Ramos (cell line): ENCODE results near the gene NFAT5.

Source experiments
- in situ Hi-C: fragments of 300-500 bp; cut with MboI; formaldehyde crosslinking; loops from one replicate; pipeline ENCODE4 v1.14.3; 2022; ENCODE audit warnings: low sequenced_read_pairs; ENCODE audit not compliant: unreplicated experiment

Gene NFAT5

DNA sequence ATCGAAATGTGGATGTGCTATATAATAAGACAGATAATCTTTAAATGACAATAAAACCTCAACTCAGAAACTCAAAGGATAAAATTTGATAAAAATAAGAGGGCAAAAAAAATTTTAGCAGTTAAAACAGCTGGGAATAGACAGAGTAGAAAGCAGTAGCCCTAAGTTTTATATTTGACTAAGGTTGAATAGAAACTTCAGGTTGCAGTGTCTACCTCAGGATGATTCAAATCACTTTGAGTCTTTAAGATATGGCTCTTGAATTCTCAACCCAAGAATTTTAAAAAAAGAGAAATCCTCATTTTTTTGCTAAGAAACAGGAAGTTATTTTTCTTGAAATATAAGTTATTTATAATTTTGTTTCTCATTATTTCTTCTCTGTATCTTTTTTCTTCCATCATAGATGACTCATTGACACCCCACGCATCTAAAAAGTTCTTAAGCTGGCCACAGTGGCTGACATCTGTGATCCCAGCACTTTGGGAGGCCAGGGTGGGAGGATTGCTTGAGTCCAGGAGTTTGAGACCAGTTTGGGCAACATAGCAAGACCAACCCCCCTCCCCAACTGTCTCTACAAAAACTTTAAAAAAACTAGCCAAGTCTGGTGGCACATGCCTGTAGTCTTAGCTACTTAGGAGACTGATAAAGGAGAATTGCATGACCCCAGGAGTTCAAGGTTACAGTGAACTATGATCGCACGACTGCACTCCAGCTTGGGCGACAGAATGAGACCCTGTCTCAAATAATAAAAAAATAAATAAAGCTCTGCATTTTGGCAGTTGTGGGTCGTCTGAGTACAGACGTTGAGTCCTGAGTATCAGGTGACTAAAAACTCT is 23.9 kb downstream of the NFAT5 start:
- in situ Hi-C loops: no loop called here

DNA sequence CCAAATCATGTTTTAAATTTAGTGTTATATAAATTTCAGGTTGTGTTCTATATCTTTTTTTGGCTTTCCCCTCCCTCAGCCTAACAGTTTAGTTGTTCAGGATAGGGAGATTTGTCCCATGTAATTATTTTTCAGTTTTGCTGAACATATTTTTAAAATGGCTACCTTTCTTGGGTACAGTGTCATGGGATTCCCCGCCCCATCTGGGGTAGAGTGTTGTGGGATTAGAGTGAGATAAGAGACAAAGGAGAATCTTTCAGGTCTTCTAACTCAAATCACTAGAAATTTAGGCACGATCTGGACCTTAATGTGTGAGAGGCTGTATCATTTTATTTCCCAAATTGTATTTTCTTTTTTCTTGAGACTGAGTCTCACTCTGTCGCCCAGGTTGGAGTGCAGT is 24.8 kb downstream of the NFAT5 start:
- in situ Hi-C loops: no loop called here

DNA sequence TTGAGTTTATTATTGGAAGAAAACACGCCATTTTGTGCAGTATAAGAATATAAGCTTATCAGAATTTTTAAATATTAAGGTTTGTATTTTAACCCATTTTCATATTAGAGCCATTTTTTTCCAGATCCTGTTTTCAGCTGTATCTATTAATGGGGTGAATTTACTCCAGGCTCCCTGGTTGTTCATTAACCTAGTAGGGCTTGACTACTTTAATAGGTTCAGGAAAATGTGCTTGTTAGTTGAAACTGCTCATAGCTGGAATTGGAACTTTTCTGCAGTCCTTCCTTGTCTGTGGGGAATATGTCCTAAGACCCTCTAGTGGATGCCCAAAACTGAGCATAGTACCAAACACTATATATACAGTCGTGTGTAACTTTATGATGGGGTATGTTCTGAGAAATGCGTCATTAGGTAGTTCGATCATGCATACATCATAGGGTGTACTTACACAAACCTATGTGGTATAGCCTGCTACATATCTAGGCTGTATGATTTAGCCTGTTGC is 28.0 kb downstream of the NFAT5 start:
- in situ Hi-C loops: no loop called here

DNA sequence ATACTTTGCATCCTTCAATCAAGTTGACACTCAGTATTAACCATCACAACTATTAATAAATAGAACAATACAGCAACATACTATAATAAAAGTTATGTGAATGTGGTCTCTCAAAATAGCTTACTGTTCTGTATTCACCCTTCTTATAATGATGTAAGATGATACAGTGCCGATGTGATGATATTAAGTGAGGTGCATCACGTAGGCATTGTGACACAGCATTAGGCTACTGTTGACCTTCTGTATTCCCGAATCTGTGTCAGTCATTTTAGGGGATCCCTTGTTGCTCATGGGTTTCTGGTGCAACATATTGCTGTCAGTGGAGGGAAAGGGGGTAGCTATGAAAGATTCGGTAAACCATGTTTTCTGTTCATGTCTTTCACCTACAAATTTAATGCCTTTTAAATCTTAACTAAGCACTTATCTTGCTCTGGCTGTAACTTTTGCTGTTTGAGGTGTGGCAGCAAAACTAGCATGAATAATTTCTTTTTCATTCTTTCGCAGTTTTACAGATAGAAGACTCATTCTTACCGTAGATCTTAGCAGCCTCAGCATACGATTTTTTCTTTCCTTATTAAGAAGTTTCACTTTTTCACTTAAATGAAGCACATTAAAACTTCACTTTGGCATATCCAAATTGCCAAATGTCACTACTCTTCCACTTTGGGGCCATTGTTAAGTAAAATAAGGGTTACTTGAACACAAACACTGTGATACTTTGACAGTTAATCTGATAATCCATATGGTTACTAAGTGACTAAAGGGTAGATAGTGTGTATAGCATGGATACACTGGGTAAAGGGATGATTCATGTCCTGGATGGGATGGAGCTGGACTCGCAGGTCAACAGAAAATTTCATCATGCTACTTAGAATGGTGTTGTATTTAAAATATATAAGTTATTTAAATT is 29.6 kb downstream of the NFAT5 start:
- in situ Hi-C loops: no loop called here

DNA sequence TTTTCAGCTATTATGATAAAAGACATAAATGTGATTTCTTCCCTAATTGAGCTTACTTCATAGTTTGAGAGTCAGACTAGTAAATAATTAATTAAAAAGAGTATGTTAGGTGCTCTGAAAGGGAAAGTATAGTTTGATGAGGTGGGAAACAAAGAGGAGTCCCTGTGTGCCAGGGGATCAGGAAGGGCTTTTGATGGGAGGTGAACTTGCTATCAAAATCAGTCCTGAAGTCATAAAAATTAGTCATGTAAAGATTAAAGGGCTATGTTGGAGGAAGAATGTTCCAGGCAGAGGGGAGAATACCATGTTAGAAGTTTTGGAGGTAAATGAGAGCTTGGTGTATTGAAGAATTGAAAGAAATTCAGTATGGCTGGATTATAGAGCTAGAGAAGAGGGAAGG is 31.0 kb downstream of the NFAT5 start:
- in situ Hi-C loops: no loop called here

DNA sequence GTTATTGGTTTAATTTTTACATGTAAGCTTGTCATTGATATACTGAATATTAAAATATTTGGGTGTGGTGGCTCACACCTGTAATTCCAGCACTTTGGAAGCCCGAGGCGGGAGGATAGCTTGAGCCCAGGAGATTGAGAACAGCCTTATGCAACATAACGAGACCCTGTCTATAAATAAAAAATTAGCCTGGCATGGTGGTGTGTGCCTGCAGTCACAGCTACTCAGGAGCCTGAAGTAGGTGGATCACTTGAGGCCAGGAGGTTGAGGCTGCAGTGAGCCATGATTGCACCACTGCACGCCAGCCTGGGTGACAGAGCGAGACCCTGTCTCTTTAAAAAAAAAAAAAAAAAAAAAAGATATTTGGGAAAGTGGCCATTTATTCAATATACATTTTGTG is 32.3 kb downstream of the NFAT5 start:
- in situ Hi-C loops: no loop called here

DNA sequence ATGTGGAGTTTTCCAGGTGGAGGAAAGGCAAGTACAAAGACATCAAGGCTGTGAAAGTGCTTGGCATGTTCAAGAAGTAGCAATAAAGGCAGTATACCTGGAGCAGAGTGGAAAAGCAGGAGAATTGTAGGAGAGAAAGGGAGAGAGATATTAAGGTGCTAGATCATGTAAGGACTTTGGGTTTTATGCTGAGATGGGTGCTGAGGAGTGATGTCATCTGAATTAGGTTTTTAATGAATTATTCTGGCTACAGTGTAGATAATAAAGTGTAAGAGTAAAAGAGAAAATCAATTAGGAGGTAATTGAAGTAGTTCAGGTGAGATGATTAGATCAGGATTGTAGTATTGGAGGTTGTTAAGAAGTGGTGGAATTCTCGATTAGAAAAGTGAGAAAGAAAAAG is 34.0 kb downstream of the NFAT5 start:
- in situ Hi-C loops: no loop called here

DNA sequence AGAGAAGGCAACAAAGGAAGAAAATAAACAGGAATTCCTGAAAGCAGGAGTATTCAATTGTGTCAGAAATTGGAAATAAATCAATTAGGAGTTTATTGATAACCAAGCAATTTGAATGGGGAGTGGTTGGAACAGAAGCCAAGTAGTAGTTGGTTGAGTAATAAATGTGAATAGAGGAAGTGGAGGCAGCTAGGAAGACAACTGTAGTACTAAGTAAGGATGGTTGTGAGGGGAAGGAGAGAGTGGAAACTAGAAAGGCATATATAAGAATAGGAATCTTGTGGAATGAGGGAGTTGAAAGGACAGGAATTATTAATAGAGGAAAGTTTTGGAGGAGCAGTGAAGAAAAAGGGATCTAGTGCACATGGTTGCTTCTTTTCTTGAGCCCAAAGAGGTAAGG is 34.4 kb downstream of the NFAT5 start:
- in situ Hi-C loops: no loop called here

DNA sequence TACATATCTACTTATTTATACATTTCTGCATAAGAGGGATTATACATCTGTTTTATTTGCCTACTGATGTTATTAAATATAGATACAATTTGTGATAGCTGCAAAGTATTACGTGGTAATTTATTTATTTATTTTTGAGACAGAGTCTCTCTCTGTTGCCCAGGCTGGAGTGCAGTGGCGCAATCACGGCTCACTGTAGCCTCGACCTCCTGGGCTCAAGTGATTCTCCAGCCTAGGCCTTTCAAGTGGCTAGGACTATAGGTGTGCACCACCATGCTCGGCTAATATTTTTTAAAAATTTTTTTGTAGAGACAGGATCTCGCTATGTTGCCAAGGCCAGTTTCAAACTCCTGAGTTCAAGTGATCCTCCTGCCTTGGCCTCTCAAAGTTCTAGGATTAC is 35.5 kb downstream of the NFAT5 start:
- in situ Hi-C loops: no loop called here

DNA sequence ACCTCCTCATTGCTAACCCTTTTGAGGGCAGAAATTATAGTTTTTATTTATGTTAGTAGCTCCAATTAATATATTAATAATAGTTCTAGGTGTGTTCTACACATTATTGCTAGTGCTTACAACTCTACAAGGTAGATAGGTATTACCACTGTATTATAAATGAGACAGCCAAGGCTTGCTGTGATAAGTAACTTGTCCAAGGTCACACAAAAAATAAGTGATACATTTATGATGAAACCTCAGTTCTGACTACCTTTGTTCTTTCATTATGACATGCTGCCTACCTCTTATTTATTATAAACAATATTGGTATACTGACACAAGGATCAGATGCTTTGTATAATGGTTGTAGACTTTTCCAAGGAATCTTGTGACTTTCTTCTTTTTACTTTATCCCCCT is 41.2 kb downstream of the NFAT5 start:
- in situ Hi-C loops: no loop called here

DNA sequence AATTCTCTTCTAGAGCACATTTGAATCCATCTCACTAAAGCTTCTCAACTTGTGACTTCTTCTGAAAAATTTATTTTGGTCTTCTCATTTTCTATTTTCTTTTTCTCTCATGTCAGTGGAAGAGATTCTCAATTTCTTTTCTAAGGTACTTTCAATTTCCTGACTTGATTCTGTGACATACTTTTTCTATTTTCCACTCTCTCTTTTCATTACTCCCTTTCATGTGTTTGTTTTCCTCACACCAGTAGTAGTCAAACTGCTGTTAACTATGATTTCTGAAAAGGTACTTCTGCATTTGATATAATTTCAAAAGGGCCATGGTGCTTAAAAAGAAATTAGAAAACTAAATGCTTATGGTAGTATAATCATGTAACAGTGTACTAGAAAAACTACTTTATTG is 41.9 kb downstream of the NFAT5 start:
- in situ Hi-C loops: no loop called here

DNA sequence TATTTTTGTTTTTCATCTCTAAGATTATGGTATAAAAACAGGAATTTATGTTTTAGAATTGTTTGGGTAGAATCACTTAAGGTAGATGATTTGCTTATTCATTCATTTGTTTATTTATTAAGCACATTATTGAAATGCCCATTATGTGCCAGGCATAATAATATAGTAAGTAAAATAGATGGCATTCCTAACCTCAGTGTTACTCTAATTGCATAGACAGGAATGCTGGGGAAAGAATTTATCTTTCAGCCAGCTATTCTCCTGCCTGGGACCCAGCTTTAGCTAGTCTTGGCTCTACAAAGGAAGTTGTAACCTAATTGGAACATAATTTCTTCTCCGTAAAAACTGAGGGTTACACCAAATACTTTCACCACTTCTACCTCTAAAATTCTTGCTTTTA is 44.6 kb downstream of the NFAT5 start:
- in situ Hi-C loops: no loop called here

DNA sequence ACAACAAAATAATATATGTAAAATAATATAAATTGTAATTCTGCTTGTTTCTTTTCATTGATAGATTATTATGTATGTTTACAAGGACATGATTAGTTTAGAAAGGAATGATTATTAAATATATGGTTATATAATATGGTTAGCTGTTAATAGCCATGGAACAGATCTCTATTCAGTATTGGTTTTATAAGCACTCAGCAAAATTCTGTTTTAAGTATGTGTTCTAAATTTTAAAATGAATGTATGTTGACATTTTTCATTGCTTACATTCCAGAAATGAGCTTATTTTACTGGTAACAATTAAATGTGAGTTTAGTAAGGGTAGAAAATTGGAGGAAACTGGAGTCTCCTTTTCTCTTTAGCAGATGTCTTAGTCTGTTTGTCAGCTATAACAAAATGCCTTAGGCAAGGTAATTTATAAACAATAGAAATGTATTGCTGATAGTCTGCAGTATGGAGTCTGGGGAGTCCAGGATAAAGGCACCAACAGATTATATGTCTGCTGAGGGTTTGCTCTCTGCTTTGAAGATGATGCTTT is 45.4 kb downstream of the NFAT5 start:
- in situ Hi-C loops: no loop called here

DNA sequence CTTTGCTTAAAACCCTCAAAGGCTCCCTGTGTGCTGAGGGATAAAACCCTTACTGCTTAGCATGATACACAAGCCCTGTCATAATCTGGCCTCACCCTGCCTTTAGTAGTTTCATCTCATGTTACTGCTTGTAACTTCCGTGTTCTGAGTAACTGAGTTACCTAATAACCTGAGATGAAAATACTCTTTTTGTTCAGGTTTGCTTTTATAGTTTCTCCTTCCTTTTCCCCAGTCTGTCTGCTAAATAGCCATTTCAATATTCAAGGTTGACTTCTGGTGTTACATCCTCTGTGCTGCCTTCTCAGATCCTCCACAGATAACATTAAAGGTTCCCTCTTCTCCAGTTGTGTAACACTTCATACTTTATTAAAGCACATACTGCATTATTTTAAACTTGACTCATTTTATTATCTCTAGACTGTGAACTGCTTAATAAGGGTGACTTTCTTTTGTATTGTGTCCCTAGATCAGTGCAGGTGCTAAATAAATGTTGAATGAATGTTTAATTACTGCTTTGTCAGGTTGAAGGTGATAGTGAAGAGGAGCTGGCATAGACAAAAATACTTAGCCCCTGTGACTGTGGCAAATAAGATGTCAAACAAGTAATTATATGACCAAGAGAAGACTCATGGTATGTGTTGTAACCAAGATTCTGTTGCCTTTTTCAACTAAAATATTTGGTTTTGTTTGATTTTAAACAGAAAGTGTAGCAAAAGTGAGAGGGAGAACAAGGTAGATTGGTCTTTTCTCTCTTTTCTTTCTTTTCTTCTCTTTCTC is 47.8 kb downstream of the NFAT5 start:
- in situ Hi-C loops: no loop called here

DNA sequence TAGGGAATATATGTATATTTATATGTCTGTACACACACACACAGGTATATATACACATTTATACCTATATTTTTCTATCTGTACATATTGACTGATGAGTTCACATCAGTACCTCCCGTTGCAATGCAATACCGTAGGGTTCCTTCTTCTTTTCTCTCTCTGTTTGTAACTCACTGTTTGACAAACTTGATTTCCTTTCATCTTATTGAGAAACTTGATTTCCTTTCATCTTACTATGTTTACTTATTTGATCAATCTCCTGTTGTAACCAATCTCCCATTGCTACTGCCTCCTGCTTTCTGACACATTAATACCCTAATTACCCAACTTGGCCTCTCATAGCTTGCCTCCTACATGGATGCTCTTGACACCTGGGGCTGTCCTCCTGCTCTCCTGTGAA is 49.8 kb downstream of the NFAT5 start:
- in situ Hi-C loops: no loop called here

DNA sequence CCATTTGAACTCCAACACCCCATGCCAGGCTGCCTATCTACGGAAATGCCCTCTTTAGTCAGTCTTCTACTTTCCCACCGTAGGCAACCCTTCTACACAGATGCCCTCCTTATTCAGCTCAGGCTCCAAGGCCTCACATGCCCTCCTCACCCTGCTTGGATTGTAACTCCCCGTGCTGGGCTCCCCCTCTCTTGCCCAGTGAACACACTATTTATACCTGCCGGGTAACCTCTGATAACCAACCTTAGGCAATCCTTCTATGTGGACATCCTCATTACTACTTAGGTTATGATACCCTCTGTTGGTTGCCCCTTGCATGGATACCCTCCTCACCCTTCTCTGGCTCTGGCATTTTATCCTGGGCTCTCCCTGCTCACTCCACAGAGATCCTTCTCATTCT is 50.3 kb downstream of the NFAT5 start:
- in situ Hi-C loops: no loop called here

DNA sequence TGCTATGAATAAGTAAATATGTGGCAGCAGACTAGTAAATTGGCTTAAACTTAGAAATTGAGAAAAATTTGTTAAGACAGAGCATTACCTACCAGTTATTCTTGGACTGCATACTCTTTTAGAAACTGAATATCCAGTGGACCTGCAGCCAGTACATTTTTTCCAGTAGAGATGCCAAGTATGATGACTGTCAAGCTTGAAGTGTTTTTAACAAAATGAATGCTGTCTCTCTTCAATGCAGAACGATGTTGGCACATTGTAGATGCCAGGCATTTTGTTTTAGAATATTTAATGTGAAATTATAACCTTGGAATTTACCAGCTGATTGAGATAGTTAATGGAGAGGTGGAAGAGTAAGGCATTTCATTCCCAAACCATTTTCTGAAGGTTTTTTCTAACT is 52.5 kb downstream of the NFAT5 start:
- in situ Hi-C loops: no loop called here

DNA sequence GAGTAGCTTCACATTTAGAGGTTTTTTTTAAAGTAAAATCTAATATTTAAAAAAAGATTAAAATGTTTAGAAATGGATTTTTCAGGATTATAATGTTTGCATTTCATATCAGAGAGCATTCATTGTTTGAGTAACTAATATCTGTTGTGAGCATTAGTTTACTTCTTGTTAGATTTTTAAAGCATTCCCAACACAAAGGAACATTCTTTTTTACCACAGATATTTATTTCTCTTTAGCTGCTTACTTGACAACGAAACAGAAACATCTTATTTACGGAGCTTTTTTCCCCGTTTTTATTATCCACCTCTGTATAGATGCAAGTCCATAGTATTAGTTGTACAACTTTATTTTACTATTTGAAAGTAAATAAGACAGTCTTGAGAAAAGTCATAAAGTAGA is 53.0 kb downstream of the NFAT5 start:
- in situ Hi-C loops: no loop called here

DNA sequence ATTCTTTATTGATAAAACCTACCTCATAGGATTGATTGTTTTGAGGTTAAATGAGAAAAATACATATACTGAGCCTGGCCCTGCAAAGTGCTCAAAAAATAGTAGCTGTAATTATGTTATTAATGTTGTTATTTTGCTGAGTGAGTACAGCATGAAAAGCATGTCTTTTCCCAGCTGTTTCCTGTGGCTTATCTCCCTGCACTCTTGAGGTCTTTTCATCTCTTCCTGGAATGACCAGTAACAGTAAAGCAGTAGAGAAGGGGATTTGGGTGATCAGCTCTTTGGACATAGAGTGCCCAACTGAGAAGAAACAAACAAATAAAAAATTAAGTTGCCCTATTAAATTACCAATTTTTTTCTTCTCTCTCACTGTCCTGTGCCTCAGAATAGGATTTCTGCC is 53.7 kb downstream of the NFAT5 start:
- in situ Hi-C loops: no loop called here

DNA sequence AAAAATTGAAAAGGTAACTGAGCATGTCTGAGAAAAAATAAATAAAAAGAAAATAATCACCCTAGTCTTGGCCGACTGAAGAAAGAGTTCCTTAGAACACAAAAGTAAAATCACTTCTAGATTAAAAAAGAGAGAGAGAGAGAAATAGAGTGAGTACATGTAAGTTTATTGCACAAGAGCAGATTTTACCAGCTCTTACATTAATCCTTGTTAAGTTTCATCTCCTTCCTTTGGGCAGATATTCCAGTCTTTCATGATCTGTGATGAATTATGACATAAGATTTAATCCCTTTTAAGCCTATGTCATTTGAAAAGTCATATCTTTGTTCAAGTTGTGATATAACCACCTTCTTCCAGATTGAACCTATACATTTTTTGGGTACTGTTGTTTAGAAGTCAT is 54.8 kb downstream of the NFAT5 start:
- in situ Hi-C loops: no loop called here
